NCI-H1694 treated with DMSO at 0.1 percent for 48 hours (cell line): Measurements from ENCODE around the gene SCGB1C2.
"Not testable (repeated sequence)": the region's sequence is repeated elsewhere in the genome, so short reads cannot be mapped to it uniquely, and the experiment has no call there.

ENCODE experiments used
- DNase-seq: peaks from one replicate; lab custom pipeline; 2025; lab: John Stamatoyannopoulos, UW

SCGB1C2 gene

DNA sequence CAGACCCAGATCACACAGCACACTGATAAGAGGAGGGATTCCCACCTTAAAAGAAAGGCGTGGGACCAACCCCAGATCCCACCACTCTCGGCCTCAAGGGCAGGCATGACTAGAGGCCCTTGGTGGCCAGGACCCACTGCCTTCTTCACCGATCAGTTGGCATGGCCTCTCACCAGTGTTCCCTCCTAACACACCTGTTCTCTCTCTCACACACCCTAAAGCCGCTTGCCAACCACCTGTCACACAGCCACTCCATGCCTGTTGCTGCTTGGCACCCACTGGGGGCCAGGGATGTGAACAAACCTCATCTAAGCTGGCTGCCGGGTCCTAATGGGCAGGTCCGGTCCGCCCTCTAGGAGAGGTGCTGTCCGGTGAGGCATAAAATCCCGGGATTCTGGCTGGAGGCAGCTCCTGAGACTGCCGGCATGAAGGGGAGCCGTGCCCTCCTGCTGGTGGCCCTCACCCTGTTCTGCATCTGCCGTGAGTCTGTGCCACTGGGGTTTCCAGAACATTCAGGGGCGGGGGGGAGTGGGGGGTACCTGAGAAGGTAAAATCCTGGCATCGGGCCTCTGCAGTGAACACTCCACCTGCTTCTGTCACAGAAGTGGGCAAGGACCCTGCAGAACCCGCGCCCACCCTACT, at the start of gene SCGB1C2:
Gene SCGB1C2 (plus strand): TSS at position 404 of the 642 bp plus-strand sequence. CDS start 22 bp downstream, at position 426.
- not testable (repeated sequence) for DNase-seq

DNA sequence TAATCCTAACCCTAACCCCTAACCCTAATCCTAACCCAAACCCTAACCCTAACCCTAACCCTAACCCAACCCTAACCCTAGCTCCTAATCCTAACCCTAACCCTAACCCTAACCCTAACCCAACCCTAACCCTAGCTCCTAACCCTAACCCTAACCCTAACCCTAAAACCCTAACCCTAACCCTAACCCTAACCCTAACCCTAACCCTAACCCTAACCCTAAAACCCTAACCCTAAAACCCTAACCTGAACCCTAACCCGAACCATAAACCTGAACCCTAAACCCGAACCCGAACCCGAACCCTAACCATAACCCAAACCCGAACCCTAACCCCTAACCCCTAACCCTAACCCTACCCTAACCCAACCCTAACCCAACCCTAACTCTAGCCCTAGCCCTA, 24.3 kb upstream of the SCGB1C2 start:
- not testable (repeated sequence) for DNase-seq

DNA sequence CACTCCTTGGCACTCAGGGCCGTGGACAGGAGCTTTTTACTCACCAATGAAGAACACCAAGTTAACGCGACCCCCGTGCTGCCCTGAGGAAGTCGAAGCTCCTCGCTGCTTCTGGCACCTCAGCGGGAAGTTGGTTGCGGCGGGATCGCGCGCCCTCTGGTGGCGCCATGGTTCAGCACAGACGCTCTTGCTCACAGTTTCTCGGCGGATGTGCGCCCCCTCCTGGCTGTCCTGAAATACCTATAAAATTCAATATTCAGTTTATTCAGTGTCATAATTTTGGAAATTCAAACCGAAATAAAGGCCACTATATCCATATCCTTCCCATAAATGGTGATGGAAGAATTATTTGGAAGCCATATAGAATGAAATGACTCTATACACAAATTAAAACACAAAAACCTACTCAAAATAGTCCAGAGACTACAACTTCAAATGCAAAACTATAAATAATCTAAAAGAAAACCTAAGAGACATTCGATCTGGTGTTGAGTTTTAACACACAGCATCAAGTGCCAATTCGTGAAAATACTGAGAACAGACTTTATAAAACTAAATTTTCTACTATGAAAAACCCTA, 18.9 kb upstream of the SCGB1C2 start:
- DNase-seq: not testable (repeated sequence)

DNA sequence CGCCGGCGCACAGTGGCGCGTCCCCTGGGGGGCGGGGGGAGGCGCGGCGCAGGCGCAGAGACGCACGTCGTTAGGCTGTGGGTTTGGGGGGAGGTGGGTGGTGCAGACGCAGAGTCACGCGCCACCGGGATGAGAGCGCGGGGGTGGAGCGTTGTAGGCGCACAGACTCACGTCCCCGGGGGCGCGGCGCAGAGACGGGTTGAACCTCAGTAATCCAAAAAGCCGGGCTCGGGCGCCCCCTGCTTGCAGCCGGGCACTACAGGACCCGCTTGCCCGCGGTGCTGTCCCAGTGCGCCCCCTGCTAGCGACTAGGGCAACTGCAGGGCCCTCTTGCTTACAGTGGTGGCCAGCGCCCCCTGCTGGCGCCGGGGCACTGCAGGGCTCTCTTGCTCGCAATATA, 3.4 kb upstream of the SCGB1C2 start:
- not testable (repeated sequence) for DNase-seq

DNA sequence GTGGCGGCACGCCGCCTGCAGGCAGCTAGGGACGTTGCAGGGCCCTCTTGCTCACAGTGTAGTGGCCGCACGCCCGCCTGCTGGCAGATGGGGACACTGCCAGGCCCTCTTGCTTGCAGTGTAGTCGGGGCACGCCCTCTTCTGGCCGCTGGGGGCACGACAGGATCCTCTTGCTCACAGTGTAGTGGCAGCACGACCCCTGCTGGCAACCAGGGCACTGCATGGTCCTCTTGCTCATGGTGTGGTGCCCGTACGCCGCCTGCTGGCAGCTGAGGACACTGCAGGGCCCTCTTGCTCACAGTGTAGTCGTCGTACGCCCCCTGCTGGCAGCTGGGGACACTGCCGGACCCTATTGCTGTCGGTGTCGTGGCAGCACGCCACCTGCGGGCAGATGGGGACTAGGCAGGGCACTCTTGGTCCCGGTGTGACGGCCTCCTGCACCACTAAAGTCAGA, 3.0 kb upstream of the SCGB1C2 start:
- not testable (repeated sequence) for DNase-seq

DNA sequence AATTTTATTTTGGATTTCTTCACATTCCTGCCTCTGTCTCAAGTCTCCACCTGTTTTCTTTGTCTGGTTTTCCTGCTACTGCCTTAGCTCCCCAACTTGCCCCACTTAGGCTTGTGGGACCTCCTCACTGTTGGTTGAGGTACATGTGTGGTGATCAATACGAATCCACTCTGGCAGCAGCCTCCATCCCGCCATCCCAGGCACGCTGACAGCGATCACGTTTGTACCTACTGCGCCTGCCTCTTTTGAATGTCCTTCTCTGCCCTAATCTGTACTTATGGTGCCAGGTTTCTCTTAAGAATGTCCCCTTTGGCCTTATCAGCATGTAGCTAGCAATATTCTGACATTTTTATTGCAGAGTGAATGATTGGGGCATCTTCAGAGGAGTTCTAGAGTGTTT, 2.3 kb upstream of the SCGB1C2 start:
- not testable (repeated sequence) for DNase-seq

DNA sequence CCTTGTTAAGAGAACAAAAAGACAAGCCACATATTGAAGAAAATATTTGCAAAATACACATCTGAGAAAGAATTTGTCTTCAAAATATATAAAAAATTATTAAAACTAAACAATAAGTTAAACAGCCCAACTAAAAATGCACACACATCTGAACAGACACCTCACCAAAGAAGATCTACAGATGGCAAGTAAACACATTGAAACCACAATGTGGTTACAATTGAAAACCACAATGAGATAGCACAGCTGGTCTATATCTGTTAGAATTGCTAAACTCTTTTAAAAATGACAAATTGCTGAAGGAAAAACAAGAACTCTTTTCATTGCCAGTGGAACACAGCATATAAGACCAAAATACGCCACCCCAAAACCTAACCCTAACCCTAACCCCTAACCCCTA, 1.5 kb upstream of the SCGB1C2 start:
- not testable (repeated sequence) for DNase-seq

DNA sequence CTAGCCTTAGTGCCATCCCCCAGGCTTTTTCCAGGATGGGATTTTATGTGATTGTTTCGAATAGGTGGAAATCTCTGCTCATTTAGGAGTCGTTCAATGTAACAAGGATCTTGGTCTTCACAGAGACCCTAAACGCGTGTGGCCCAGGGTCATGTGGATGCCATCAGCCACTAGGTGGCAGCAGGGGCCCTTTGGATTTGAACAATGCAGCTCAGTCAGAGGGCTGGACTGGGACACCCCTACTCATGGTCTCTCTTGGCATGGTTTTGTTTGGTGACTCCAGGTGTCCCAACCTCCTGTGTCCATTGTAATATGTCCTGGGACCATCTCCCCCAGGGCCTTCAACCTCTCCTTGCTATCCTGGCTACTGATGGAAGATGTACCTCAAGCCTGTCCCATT, 838 bp upstream of the SCGB1C2 start:
- DNase-seq: not testable (repeated sequence)

DNA sequence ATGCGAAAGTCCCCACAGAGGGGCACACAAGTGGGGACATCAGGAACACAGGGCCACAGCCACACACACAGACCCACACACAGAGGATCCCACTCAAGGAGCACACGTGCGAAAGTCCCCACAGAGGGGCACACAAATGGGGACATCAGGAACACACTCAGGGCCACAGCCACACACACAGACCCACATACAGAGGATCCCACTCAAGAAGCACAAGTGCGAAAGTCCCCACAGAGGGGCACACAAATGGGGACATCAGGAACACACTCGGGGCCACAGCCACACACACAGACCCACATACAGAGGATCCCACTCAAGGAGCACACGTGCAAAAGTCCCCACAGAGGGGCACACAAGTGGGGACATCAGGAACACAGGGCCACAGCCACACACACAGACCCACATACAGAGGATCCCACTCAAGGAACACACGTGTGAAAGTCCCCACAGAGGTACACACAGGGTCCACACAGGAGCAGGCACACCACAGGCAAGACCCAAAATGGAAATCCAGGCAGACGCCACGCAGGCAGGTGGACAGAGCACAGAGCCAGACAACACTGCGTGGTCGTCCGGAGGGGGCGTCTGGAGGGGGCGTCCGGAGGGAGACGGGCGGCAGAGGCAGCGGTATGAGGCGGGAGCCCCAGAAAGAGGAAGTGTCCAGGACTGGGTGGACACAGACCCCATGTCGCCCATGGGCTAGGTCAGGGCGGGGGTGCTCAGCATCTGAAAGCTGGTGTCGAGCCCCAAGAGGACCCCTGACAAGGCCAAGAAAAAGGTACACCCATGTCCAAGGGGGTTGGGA, 2.2 kb downstream of the SCGB1C2 start:
- not testable (repeated sequence) for DNase-seq

DNA sequence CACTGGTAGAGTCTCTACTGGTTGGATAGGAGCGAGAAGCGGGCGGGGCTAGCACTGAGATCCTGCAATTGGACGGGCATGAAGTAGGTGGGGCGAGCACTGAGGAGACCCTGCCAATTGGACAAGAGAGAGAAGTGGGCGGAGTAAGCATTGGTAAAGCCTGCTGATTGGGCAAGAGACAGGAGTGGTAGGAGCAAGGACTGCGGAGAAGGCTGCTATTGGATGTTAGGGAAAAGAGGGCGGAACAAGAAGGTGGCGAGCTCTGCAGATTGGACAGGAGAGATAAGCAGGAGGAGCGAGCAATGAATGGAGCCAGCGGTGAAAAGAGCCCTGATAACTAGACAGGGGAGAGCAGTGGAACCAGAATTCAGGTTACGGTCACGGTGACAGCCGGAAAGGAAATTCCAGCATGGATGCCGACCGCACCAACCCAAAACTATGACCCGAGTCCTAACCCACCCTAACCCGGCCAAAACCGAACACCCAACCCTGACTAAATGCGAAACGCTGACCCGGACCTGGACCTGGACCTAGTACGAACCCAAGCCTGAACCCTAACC, 4.8 kb downstream of the SCGB1C2 start:
- DNase-seq: no peak

DNA sequence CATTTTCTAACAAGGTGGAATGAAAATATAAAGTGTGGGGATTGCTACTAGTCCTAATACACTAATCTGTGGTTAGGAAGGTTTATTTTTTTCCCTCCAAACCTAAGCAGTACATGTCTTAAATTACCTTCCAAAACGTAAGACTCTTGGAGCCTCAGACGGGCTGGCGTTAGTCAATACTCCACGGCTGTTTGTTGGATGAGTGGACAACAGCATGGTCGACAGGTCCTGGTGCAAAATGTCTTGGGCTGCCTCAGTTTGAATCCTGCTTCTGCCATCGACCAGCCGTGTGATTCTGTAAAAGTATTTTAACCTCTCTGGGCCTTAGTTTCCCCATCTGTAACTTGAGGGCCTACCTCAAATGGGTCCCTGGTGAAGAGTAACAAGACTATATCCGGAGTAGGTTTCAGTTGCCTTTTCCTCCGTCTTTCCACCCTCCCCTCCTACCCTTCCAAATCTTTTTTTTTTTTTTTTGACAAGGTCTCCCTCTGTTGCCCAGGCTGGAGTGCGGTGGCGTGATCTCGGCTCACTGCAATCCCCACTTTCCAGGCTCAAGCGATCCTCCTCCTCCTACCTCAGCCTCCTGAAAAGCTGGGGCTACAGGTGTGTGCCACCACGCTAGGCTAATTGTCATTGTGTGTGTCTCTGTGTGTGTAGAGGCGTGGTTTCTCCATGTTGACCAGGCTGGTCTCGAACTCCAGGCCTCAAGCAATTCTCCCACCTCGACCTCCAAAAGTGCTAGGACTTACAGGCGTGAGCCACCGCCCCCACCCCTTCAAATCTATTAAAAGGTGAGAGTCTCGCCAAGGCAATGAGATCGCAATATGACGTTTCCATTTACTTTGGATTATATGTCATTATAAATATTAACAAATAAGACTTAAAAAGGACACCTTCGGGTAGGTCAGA, 5.8 kb downstream of the SCGB1C2 start:
- DNase-seq: no peak

DNA sequence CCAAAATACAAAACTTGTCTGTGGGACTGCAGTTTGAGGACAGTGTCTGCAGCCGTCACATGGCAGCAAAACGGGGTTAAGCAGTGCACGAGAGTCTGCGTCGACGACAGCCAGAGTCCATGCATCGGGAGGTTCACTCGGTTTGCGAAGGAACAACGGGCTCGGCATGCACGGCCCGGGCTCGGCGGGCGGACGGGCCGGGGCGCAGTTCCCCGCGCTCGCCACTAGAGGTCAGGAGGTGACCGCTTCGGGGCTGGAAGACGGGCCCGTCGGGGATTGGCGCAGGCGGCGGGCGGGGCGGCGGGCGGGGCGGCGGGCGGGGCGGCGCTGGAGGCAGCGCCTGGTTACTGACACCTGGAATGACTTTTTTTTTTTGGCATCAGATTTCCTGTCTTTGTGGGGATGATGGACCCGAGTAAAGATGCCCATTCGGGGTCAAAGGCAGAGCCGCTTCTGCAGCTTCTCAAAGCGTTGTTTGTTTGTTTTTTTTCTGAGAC, 6.5 kb downstream of the SCGB1C2 start:
- DNase-seq: peak; percentile 53

DNA sequence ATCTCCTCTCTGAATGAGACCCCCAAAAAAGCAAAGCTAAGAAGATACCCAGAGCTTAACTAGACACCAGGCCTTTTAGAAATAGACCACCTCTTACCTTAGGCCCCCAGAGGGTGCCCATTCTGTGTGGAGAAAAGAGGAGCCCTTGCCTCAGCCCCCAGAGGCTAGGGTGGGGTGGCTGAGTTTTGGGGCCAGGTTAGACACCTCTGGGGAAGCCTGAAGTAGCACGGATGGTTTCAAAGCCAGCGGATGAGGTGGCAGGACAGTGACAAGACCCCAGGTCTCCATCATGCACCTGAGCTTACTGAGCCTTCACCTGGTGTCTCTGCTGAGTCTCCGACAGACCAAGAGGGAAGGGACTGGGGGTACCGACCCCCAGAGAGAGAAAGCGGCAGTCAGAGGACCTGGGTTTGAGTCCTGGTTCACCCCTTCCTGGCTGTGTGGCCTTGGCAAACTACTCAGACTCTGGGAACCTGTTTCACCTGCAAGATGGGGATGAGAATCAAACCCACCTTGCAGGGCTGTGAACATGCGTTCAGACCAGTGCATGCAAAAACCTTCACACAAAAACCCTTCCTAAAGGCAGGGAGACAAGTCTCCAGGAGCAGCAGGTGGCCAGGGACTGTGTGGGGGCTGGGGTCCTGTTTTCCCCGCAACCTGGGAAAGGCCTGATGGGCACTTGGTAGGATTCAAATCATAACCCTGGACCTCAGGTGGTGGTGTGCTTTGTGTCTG, 7.7 kb downstream of the SCGB1C2 start:
- no peak for DNase-seq

DNA sequence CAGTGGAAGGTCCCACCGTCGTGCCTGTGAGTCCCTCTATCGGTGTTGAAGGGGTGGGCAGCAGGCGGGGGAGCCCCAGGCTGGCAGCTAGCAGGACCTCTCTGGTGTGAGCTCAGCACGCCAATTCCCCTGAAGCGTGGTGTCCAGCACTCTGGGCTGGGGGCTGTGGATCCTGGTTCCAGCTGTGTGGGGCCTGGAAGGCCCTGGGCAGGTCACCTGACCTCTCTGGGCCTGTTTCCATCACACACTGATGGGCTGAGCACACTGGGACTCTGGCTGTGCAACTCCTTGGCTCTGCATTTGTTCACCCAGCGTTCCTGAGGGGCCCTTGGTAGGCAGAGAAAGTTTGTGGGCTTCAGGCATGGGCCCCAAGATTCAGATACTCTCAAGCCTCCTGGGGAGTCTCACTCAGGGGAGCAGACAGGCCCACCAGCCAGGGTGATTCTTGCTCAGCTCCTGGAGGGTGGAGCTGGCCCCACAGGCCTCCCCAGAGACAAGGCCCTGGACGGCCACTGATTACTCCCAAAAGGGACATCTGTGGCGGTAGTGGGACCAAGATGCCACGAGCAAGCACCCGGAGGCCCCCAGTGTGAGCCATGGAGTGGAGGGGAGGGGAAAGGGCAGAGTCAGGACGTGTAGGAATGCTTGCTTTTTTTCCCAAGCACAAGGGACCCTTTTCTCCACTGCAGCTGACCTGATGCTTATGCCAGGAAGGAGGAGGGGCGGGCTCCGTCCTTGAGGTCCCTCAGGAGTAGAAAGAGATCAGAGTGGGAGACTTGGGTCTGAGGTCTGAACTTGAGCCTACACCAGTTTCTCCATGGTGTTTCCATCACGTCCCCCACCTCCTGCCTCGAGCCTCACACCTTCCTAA, 8.5 kb downstream of the SCGB1C2 start:
- DNase-seq: no peak

DNA sequence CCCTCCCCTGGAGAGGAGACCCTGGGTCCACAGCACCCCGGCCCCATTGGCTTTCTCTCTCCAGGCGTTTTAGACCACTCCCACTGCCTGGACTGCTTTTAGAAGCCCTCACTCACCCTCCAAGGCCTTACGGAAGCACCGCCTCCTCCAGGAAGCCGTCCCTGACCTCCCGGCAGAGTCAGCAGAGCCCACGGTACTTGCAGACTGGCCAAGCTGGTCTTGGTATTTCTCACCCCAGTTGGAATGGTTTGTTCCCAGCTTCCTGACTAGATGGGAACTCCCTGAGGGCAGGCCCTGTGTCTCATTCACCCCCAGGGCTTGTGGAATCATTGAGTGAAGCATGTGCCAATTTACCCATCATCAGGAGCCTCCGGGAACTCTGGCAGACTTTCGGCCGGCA, 9.2 kb downstream of the SCGB1C2 start:
- DNase-seq: no peak

DNA sequence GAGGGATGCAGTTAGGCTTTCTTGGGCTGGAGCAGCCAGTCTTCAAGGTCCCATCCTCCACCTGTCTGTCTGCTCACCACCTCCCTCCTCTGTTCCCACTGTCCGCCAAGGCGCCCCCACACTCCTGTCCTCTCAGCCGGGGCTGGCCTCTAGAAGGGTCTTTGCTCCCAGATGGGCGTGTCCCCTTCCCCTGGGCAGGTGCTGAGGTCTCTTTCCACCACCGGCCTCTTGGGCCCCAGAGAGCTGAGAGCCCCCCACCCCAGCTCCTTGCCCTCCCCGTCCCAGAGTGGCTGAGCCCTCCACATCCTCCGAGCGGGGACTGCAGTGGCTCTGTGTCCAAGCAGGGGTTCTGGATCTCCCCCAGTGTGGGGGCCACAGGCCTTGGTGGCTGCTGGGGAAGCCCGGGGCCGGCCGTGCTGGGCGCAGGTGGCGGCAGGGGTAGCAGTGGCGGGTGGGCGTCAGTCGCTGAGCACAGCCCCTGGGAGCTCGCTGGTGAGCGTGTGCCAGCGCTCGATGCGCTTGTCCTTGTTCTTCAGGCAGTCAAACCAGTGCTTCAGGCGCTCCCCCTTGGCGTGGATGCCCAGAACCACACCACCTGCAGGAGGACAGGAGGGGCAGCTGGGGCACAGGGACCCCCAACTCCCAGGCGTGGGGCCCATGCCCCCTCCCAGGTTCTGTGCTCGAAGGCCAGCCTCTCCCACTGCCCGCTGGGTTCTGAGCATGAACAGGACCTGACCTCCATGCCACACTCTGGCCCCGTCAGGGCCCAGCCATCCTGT, 9.8 kb downstream of the SCGB1C2 start:
- DNase-seq: no peak

DNA sequence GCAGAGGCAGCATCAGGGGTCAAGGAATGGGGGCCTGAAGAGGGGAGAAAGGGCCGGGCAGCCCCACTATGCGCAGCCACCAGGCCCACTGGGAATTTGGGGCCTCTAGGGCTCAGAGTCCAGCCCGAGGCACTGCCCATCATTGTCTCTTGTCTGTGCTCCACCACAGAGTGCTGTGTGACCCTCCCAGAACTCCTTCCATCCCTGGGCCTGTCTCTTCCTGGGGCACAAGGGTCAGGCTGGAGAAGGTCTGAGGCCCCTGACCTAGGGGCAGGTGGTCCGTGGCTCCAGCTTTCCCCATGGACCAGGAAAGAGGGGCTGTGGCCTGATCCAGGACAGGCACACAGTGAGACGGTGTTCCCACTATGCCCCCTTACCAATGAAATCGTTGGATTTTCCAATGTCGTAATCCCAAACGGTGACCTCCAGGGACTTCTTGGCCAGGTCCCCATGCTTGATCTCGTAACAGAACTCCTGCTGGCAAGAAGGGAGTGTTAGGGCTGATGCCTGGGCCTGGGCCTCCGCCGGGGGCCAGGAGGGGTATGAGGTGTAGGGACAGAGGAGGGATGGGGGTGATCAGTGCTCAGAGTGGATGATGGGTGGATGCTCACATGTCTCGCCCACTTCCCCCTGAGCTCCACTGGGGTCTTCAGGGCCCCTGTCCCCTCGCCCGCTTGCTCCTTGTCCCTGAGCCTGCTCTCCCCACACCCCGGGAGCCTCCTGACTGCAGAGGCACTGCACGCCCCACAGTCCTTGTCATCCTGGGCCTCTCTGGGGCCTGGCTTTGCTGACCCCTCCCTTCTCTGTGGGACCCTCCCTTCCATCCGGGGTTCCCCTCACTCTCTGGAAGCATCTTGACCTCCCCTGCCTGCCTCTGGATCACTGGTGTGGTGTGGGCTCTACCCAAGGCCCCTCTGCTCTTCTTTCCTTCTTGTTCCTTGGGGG, 10.7 kb downstream of the SCGB1C2 start:
- no peak for DNase-seq

DNA sequence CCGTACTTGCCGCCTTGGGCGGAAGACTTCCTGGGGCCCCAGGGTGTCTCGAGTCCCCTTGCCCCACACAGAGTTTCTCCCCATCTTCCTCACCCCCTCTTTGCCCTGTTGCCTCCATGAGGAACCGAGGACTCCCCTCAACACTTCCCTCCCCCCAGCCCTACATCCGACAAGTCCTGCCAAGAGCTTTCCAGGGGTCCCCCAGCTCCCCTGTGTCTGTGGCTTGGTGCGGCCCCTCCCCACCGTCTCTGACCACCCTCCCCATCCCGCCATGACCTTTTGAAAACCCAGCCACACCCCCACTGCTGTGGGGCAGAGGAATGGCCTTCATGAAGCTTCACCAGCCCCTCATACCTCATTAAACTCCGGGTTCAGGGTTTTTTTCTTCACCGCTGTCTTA, 11.4 kb downstream of the SCGB1C2 start:
- no peak for DNase-seq
